ENCODE data around the gene SERINC5. TPM values are rescaled to one million over a fixed set of nuclear protein-coding genes. Genes with fewer than 3 reads are reported as not detected.

The SERINC5 gene
- total RNA-seq, 2 experiments from 2014 or later = 115 to 123 TPM

GRCh38 chr5:80194468-80194867 lies 61.4 kb downstream of the SERINC5 start:
- H3K4me1 ChIP-seq (ENCODE audit: insufficient read depth, low read length) = peaks cover 93% of the 10 kb centered on the region
- intact Hi-C loops (cut with DNase I, micrococcal nuclease) = loop anchor here (1.0 to 5.0 kb wide), 4 partner anchors 11 to 102 kb away; no protein-coding TSS in a partner anchor

DNA sequence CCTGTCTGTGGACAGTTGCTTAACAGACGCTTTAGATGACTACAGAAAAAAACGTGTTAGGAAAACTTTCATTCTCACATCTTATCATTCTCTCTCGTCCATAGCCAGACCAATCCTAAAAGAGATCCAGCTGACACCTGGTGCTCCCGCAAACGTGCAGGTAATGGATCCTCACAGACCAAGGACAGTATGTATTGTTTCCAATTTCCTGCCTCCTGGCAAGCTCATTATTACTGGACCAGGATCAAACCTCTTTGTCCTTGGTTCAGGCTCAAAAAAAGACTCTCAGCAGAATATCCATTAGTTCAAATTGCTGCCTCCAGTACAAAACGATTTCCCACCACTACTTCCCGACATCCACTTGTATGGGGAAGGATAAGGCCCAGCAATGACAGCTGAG lies 62.4 kb downstream of the SERINC5 start:
- H3K4me3 ChIP-seq (ENCODE audit: low read length) = peak overlapping the region; percentile 31
- H3K4me3 Mint-ChIP-seq = peak overlapping the region; percentile 61

More at GRCh38 chr5:80194468-80194867, 61.4 kb downstream of the SERINC5 start:
- no peak for ATAC-seq (ENCODE audit: poor library complexity)
- Histone ChIP-seq H3K9me3 (ENCODE audit: control insufficient read depth in 1 of 2, insufficient read depth in 1 of 2, low read length in 2 of 2) (no peaks in the 10 kb centered on the region), H3K27me3 (ENCODE audit: control insufficient read depth in 1 of 2, insufficient read depth in 2 of 2, low read length in 2 of 2) (no peaks in the 10 kb centered on the region), H3K4me3 (ENCODE audit: low read length) (no peak overlapping the region), H3K36me3 (ENCODE audit: insufficient read depth, low read length) (peaks cover 27% of the 10 kb centered on the region), H3K27ac (ENCODE audit: low read depth in 1 of 2, low read length in 2 of 2) (peak overlapping the region; percentile 74 to 86)
- ChIA-PET POLR2A (interaction anchor here (0.8 to 7.8 kb wide), 13 partner anchors 10 to 102 kb away, joined by 3 to 100 read pairs (median 4); partner anchors contain the start of gene SERINC5), CTCF (interaction anchor here (0.8 to 3.3 kb wide), 4 partner anchors 11 to 113 kb away, joined by 3 to 15 read pairs (median 6); no protein-coding TSS in a partner anchor)
- peaks cover 89% of the 10 kb centered on the region for H3K4me1 Mint-ChIP-seq (ENCODE audit: low read depth)
- peak overlapping the region; percentile 61 for H3K4me3 Mint-ChIP-seq
- no peaks in the 10 kb centered on the region for H3K27me3 Mint-ChIP-seq
- H3K27ac Mint-ChIP-seq = peak overlapping the region; percentile 94
- DNase-seq = peak in 2 of 14 experiments; percentile 38 to 40
- TF ChIP-seq CTCF (IDR thresholded peaks at IDR 0.05) = no peak
- no peaks in the 10 kb centered on the region for H3K9me3 Mint-ChIP-seq
- H3K36me3 Mint-ChIP-seq (ENCODE audit: low read depth) = peaks cover 56% of the 10 kb centered on the region

More for the DNA sequence above, 62.4 kb downstream of the SERINC5 start:
- Mint-ChIP-seq H3K9me3 (no peaks in the 10 kb centered on the region), H3K27me3 (no peaks in the 10 kb centered on the region), H3K36me3 (ENCODE audit: low read depth) (peaks cover 52% of the 10 kb centered on the region), H3K27ac (peak overlapping the region; percentile 94), H3K4me1 (ENCODE audit: low read depth) (peaks cover 87% of the 10 kb centered on the region)
- H3K27ac ChIP-seq (ENCODE audit: low read depth in 1 of 2, low read length in 2 of 2) = peak overlapping the region; percentile 74 to 86
- ATAC-seq (ENCODE audit: poor library complexity) = no peak
- TF ChIP-seq CTCF (IDR thresholded peaks at IDR 0.05) = no peak
- ChIA-PET CTCF (interaction anchor here (1.1 to 3.3 kb wide), 4 partner anchors 9 to 114 kb away, joined by 3 to 15 read pairs (median 6); no protein-coding TSS in a partner anchor), POLR2A (interaction anchor here (0.8 to 7.8 kb wide), 15 partner anchors 11 to 101 kb away, joined by 3 to 100 read pairs (median 8); partner anchors contain the start of gene SERINC5)
- no peaks in the 10 kb centered on the region for H3K9me3 ChIP-seq (ENCODE audit: control insufficient read depth in 1 of 2, insufficient read depth in 1 of 2, low read length in 2 of 2)
- DNase-seq = no peak
- H3K4me1 ChIP-seq (ENCODE audit: insufficient read depth, low read length) = peaks cover 91% of the 10 kb centered on the region
- peaks cover 18% of the 10 kb centered on the region for H3K36me3 ChIP-seq (ENCODE audit: insufficient read depth, low read length)
- intact Hi-C loops (cut with DNase I, micrococcal nuclease) = loop anchor here (2.0 to 5.0 kb wide), 5 partner anchors 41 to 101 kb away; no protein-coding TSS in a partner anchor
- no peaks in the 10 kb centered on the region for H3K27me3 ChIP-seq (ENCODE audit: control insufficient read depth in 1 of 2, insufficient read depth in 2 of 2, low read length in 2 of 2)

Data from CD4-positive, alpha-beta T cell (primary cell).